DOHH2 (cell line): ENCODE data around the gene TIMM50.

ENCODE experiments used
- H3F3A ChIP-seq: fragments of 200-600 bp; sonication (generic), shearing (Covaris generic); 2 replicates; pipeline ENCODE4 v1.6.0; 2016; ENCODE audit warnings: antibody characterized with exemption, mild to moderate bottlenecking; ENCODE audit not compliant: control insufficient read depth, insufficient read depth
- H3K27ac ChIP-seq: fragments of 200-600 bp; sonication (generic); 2 replicates; pipeline ENCODE4 v1.5.1; 2014; ENCODE audit warnings: low read depth, mild to moderate bottlenecking, low read length, moderate library complexity
- H3K27me3 ChIP-seq: fragments of 200-600 bp; sonication (generic); 2 replicates; pipeline ENCODE4 v1.6.1; 2014; ENCODE audit warnings: mild to moderate bottlenecking, low read length, mixed read lengths; ENCODE audit not compliant: control insufficient read depth
- H3K36me3 ChIP-seq: fragments of 200-600 bp; sonication (generic); 2 replicates; pipeline ENCODE4 v1.6.1; 2014; ENCODE audit warnings: mild to moderate bottlenecking, low read length, moderate library complexity, mixed read lengths; ENCODE audit not compliant: control insufficient read depth
- H3K4me1 ChIP-seq: fragments of 200-600 bp; sonication (generic); 2 replicates; pipeline ENCODE4 v1.6.1; 2014; ENCODE audit warnings: mild to moderate bottlenecking, low read length, mixed read lengths; ENCODE audit not compliant: control insufficient read depth
- H3K4me2 ChIP-seq: fragments of 200-600 bp; sonication (generic); 2 replicates; pipeline ENCODE4 v1.6.0; 2014; ENCODE audit warnings: mild to moderate bottlenecking, low read length, moderate library complexity
- H3K4me3 ChIP-seq: fragments of 200-600 bp; sonication (generic); 2 replicates; pipeline ENCODE4 v1.5.1; 2014; ENCODE audit warnings: mild to moderate bottlenecking, low read length, mixed read lengths
- H3K79me2 ChIP-seq: fragments of 200-600 bp; sonication (generic); 2 replicates; pipeline ENCODE4 v1.6.1; 2014; ENCODE audit warnings: mild to moderate bottlenecking, low read length, mixed read lengths; ENCODE audit not compliant: control insufficient read depth
- H3K9me2 ChIP-seq: fragments of 200-600 bp; sonication (generic); replicated peaks from 2 replicates; pipeline ENCODE4 v1.6.1; 2014; ENCODE audit warnings: mild to moderate bottlenecking, low read length, mixed read lengths; ENCODE audit not compliant: control insufficient read depth
- H3K9me3 ChIP-seq: fragments of 200-600 bp; sonication (generic); 2 replicates; pipeline ENCODE4 v1.6.1; 2014; ENCODE audit warnings: antibody characterized with exemption, low read length, mixed read lengths; ENCODE audit not compliant: control insufficient read depth, insufficient read depth
- H4K20me1 ChIP-seq: fragments of 200-600 bp; sonication (generic); 2 replicates; pipeline ENCODE4 v1.6.0; 2014; ENCODE audit warnings: low read depth, mild to moderate bottlenecking, antibody characterized with exemption, low read length, moderate library complexity; ENCODE audit not compliant: control insufficient read depth, insufficient read depth
- CTCF ChIP-seq: fragments of 200-600 bp; sonication (generic); IDR thresholded peaks from one replicate; pipeline ENCODE4 v1.5.1; 2014; ENCODE audit warnings: antibody characterized with exemption, mild to moderate bottlenecking, low read depth, low read length; ENCODE audit not compliant: poor library complexity, severe bottlenecking
- EZH2phosphoT487 ChIP-seq: fragments of 200-600 bp; sonication (generic); IDR thresholded peaks from 2 replicates; pipeline ENCODE4 v1.6.1; 2017; ENCODE audit warnings: borderline replicate concordance, mild to moderate bottlenecking, antibody characterized with exemption, low read length, moderate library complexity, mixed read lengths

Gene TIMM50

GRCh38 chr19:39499932-39500331 is 19.3 kb downstream of the TIMM50 start:
- Histone ChIP-seq H3K79me2 (no peaks in the 10 kb centered on the region), H3K9me3 (no peaks in the 10 kb centered on the region), H3K4me2 (no peak overlapping the region), H3K27me3 (peaks cover 36% of the 10 kb centered on the region), H3K27ac (no peak overlapping the region), H3K36me3 (no peaks in the 10 kb centered on the region), H3K4me1 (peaks cover 31% of the 10 kb centered on the region), H4K20me1 (no peaks in the 10 kb centered on the region), H3K9me2 (no peaks in the 10 kb centered on the region), H3K4me3 (no peak overlapping the region), H3F3A (no peaks in the 10 kb centered on the region)
- TF ChIP-seq EZH2phosphoT487 = no peak

GRCh38 chr19:39500543-39500942 is 19.9 kb downstream of the TIMM50 start:
- Histone ChIP-seq H3F3A (no peaks in the 10 kb centered on the region), H3K9me2 (no peaks in the 10 kb centered on the region), H3K9me3 (no peaks in the 10 kb centered on the region), H3K79me2 (no peaks in the 10 kb centered on the region), H3K4me1 (peaks cover 31% of the 10 kb centered on the region), H3K36me3 (no peaks in the 10 kb centered on the region), H4K20me1 (no peaks in the 10 kb centered on the region), H3K27ac (no peak overlapping the region), H3K4me2 (no peak overlapping the region), H3K27me3 (peaks cover 36% of the 10 kb centered on the region), H3K4me3 (no peak overlapping the region)
- TF ChIP-seq EZH2phosphoT487 = no peak
- no peak for TF ChIP-seq CTCF

GRCh38 chr19:39501340-39501739 is 20.7 kb downstream of the TIMM50 start:
- Histone ChIP-seq H3K79me2 (no peaks in the 10 kb centered on the region), H3F3A (no peaks in the 10 kb centered on the region), H4K20me1 (no peaks in the 10 kb centered on the region), H3K9me3 (no peaks in the 10 kb centered on the region), H3K36me3 (no peaks in the 10 kb centered on the region), H3K27me3 (peaks cover 36% of the 10 kb centered on the region), H3K4me3 (no peak overlapping the region), H3K9me2 (no peaks in the 10 kb centered on the region), H3K4me2 (no peak overlapping the region), H3K27ac (no peak overlapping the region), H3K4me1 (peaks cover 31% of the 10 kb centered on the region)
- TF ChIP-seq EZH2phosphoT487 (no peak), CTCF (no peak)

- peak overlapping the region; percentile 50 for H3K4me2 ChIP-seq
Observed at GRCh38 chr19:39502640-39503417, 22.2 kb downstream of the TIMM50 start.

More at GRCh38 chr19:39502640-39503417, 22.2 kb downstream of the TIMM50 start:
- TF ChIP-seq CTCF (peak; percentile 78), EZH2phosphoT487 (no peak)
- Histone ChIP-seq H3K4me3 (no peak overlapping the region), H3K4me1 (peaks cover 25% of the 10 kb centered on the region), H3K9me2 (no peaks in the 10 kb centered on the region), H3K36me3 (no peaks in the 10 kb centered on the region), H3K27me3 (peaks cover 30% of the 10 kb centered on the region), H3F3A (no peaks in the 10 kb centered on the region), H3K9me3 (no peaks in the 10 kb centered on the region), H4K20me1 (no peaks in the 10 kb centered on the region), H3K79me2 (no peaks in the 10 kb centered on the region), H3K27ac (no peak overlapping the region)
